LNCaP clone FGC (cell line): ENCODE results near the gene ATXN7L1.

Source experiments
- DNase-seq: peaks from one replicate; pipeline ENCODE4 v3.0.0-alpha.2; 2011; ENCODE audit warnings: low read depth
- H3K4me3 ChIP-seq: 2 replicates; pipeline ENCODE4 v1.5.1; 2011; ENCODE audit warnings: mild to moderate bottlenecking, low read depth, low read length, control low read depth
- CTCF ChIP-seq: IDR thresholded peaks from 2 replicates; pipeline ENCODE4 v1.5.1; 2012; ENCODE audit warnings: mild to moderate bottlenecking; ENCODE audit not compliant: control insufficient read depth, insufficient read depth; ENCODE audit errors: extremely low read depth

ATXN7L1 gene

GRCh38 chr7:105642264-105642663 is 234.1 kb downstream of the ATXN7L1 start:
- no peak overlapping the region for H3K4me3 ChIP-seq
- DNase-seq = no peak

DNA sequence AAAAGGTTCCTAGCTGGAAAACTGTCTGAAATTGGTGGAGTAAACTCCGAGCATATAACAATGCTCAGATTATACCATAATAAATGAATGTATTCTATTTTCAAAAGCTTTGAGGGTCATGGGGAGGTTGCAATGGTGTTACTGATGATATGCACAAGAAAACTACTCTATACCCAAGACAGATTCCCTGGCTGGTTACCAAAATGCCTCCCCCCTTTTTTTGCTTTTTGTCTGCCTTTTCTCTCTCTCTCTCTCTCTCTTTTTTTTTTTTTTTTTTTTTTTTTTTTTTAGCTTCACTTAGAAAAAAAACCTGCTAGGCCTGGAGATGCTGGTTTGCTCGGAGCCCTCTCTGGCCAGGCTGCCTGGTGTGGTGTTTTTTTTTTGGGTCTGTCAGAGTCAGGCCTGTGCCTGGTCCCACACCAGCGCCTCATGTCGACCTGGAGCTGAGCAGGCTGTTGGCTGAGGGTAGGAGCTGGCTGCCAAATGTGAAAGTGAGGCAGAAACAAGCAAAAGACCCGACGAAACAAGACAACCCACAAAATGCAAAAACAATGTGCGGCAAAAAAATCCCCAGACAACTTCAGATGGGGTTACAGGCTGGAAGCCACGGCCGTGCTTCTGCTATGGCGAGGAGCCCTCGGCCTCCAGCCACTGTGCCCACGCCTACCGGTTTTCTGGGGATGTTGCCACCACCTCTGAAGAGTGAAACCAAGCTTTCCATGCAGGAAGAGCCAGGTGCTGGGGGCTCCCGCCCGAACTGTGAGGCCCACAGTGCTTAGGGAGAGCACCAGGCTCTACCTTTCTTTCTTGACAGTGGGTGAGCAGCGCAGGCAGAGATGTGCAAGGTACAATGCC is 235.2 kb downstream of the ATXN7L1 start:
- H3K4me3 ChIP-seq = no peak overlapping the region
- no peak for TF ChIP-seq CTCF
- no peak for DNase-seq

More at GRCh38 chr7:105642264-105642663, 234.1 kb downstream of the ATXN7L1 start:
- no peak for TF ChIP-seq CTCF

DNA sequence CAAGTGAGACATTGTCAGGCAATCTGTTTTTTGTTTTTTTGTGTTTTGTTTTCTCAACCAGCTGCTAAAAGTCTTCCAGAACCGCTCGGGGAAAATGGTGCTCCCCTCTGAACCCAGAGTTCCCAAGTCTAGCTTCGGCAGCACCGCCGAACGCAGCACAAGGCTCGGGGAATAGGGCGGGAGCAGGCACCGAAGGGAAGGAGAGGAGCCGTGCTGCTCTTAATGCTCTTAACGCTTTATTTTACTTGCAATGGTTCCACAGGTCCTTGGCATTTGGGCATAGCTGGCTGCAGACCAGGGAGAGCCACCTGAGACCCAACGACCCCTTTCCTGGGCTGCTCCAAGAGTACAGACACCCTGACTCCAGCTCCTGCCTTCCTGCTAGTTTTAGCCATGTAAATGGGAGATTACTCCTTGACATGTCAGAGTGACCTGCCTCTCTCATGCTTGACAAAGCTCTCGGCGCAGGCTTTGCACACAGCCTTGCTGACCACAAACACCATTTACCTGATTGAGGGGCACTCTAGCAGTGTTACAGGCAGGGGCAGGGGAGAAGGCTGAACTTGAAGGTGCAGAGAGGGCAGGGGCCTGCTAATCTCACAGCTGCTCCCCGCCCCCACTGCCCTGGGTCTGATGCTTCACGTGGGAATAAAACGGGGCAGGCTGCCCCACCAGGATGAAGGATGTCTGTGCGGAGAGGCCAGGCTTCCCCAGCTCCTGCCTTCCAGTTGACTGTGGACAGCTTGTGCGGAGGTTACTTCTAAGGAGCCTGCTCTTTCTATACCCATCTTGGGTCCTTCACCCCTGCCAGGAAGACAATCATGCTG is 236.5 kb downstream of the ATXN7L1 start:
- no peak overlapping the region for H3K4me3 ChIP-seq
- TF ChIP-seq CTCF = no peak
- no peak for DNase-seq

DNA sequence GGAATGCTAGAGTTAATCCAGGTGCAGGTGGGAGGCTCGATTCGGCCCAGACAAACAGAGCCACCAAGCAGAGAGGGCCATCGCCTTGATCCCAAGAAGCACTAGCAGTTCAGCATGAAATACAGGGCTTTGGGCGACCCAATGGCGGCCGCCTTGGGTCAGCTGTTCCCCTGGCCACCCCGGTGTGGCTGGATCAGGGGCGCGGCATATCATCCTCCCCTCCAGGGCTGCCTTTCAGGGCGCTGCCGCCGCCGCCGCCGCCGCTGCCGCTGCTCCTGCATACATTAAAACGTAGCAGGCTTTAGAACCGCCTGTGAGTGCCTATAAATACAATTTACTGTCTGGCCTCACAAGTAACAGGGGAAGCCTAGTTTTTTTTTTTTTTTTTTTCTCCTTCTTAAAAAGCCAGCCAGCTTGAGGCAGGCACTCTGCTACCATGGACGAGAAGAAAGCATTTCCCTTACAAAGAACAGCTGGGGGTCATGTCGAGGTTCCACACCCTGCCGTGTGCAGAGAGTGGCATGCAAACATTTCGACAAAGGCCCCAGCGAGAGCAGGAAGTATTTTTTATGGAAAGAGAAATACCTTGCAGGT is 237.4 kb downstream of the ATXN7L1 start:
- no peak overlapping the region for H3K4me3 ChIP-seq
- TF ChIP-seq CTCF = no peak
- peak; percentile 49 for DNase-seq

GRCh38 chr7:105638334-105638733 is 238.1 kb downstream of the ATXN7L1 start:
- H3K4me3 ChIP-seq = no peak overlapping the region
- DNase-seq = no peak

GRCh38 chr7:105637755-105638154 is 238.6 kb downstream of the ATXN7L1 start:
- no peak overlapping the region for H3K4me3 ChIP-seq
- TF ChIP-seq CTCF = no peak
- no peak for DNase-seq

More at GRCh38 chr7:105638334-105638733, 238.1 kb downstream of the ATXN7L1 start:
- no peak for TF ChIP-seq CTCF
